Activated CD4-positive, alpha-beta T cell treated with anti-CD3 and anti-CD28 coated beads, Interleukin-2, amount 50 U/mL, for 48 hours (primary cell): ENCODE measurements around the gene PFKFB1.
A peak's percentile ranks its signal among the peaks of the same experiment; 100 is the strongest.

ENCODE experiments used
- DNase-seq, 2 experiments: peaks; one replicate each; pipeline ENCODE4 v3.0.0-alpha.2; 2020

The PFKFB1 gene

GRCh38 chrX:54994099-54994498, at the start of gene PFKFB1:
Gene PFKFB1 (minus strand): TSS chrX:54994188. CDS start chrX:54994007, 181 bp downstream.
- DNase-seq: no peak

- no peak for DNase-seq
Observed at GRCh38 chrX:55041514-55041913, 47.5 kb upstream of the PFKFB1 start.

GRCh38 chrX:55039471-55039870, 45.5 kb upstream of the PFKFB1 start:
- no peak for DNase-seq

GRCh38 chrX:55033429-55033828, 39.4 kb upstream of the PFKFB1 start:
- no peak for DNase-seq

- DNase-seq: no peak
Observed at GRCh38 chrX:55030271-55031205, 36.5 kb upstream of the PFKFB1 start, which contains the start of gene ALAS2. Gene ALAS2 (minus strand): TSS chrX:55030977. CDS start chrX:55026000, 4,977 bp downstream.

GRCh38 chrX:55029291-55029690, 35.3 kb upstream of the PFKFB1 start:
- DNase-seq: no peak

GRCh38 chrX:55028611-55029010, 34.6 kb upstream of the PFKFB1 start:
- DNase-seq: no peak

- DNase-seq: no peak
Observed at GRCh38 chrX:55028040-55028439, 34.1 kb upstream of the PFKFB1 start.

GRCh38 chrX:55026840-55027239, 32.9 kb upstream of the PFKFB1 start:
- no peak for DNase-seq

GRCh38 chrX:55026143-55026542, 32.2 kb upstream of the PFKFB1 start:
- DNase-seq: no peak

GRCh38 chrX:55014897-55015299, 20.9 kb upstream of the PFKFB1 start:
- no peak for DNase-seq

GRCh38 chrX:55011294-55011693, 17.3 kb upstream of the PFKFB1 start:
- no peak for DNase-seq

- peak in 1 of 2 experiments; percentile 4 for DNase-seq
Observed at GRCh38 chrX:55008571-55009358, 14.8 kb upstream of the PFKFB1 start.

GRCh38 chrX:55007656-55008055, 13.7 kb upstream of the PFKFB1 start:
- DNase-seq: no peak

- no peak for DNase-seq
Observed at GRCh38 chrX:55006827-55007621, 13.0 kb upstream of the PFKFB1 start.

GRCh38 chrX:55005256-55005655, 11.3 kb upstream of the PFKFB1 start:
- no peak for DNase-seq

- no peak for DNase-seq
Observed at GRCh38 chrX:55004231-55004630, 10.2 kb upstream of the PFKFB1 start.

- peak; percentile 84 to 86 for DNase-seq
Observed at GRCh38 chrX:54999717-55000598, 6.0 kb upstream of the PFKFB1 start, which contains the start of gene APEX2. Gene APEX2 (plus strand): TSS chrX:55000363. CDS start chrX:55000423, 60 bp downstream.

- DNase-seq: no peak
Observed at GRCh38 chrX:54995621-54996020, 1.6 kb upstream of the PFKFB1 start.

GRCh38 chrX:54994668-54995351, 822 bp upstream of the PFKFB1 start:
- DNase-seq: no peak
